ENCODE results near the gene RNF111.

Gene RNF111

GRCh38 chr15:59022188-59022587 lies 34.7 kb downstream of the RNF111 start:
- Histone ChIP-seq H3K36me3 (ENCODE audit: control insufficient read depth, insufficient read depth, low read length) (no peaks in the 10 kb centered on the region), H3K4me3 (ENCODE audit: low read length) (no peak overlapping the region), H3K27me3 (ENCODE audit: control insufficient read depth, insufficient read depth, low read length) (no peaks in the 10 kb centered on the region), H3K27ac (ENCODE audit: low read length) (no peak overlapping the region), H3K9me3 (ENCODE audit: control insufficient read depth, insufficient read depth, low read length) (no peaks in the 10 kb centered on the region), H3K4me1 (ENCODE audit: control insufficient read depth, insufficient read depth, low read length) (no peaks in the 10 kb centered on the region)
- no peak for DNase-seq (ENCODE audit: low read depth, low spot score)
- WGBS (ENCODE audit: insufficient coverage, insufficient read length) = no CpG with 5 or more reads among the region's 1 CpG

GRCh38 chr15:59026207-59026606 lies 38.7 kb downstream of the RNF111 start:
- no CpG with 5 or more reads among the region's 3 CpGs for WGBS (ENCODE audit: insufficient coverage, insufficient read length)
- Histone ChIP-seq H3K4me3 (ENCODE audit: low read length) (no peak overlapping the region), H3K27ac (ENCODE audit: low read length) (no peak overlapping the region), H3K9me3 (ENCODE audit: control insufficient read depth, insufficient read depth, low read length) (no peaks in the 10 kb centered on the region), H3K4me1 (ENCODE audit: control insufficient read depth, insufficient read depth, low read length) (no peaks in the 10 kb centered on the region), H3K36me3 (ENCODE audit: control insufficient read depth, insufficient read depth, low read length) (peaks cover 2% of the 10 kb centered on the region; the same call in 1 of the 2 replicates), H3K27me3 (ENCODE audit: control insufficient read depth, insufficient read depth, low read length) (no peaks in the 10 kb centered on the region)
- no peak for DNase-seq (ENCODE audit: low read depth, low spot score)

- H3K9me3 ChIP-seq (ENCODE audit: control insufficient read depth, insufficient read depth, low read length) = no peaks in the 10 kb centered on the region
- H3K4me1 ChIP-seq (ENCODE audit: control insufficient read depth, insufficient read depth, low read length) = no peaks in the 10 kb centered on the region
- no peak overlapping the region for H3K27ac ChIP-seq (ENCODE audit: low read length)
- no peak for DNase-seq (ENCODE audit: low read depth, low spot score)
- no CpG with 5 or more reads among the region's 4 CpGs for WGBS (ENCODE audit: insufficient coverage, insufficient read length)
- H3K27me3 ChIP-seq (ENCODE audit: control insufficient read depth, insufficient read depth, low read length) = no peaks in the 10 kb centered on the region
- H3K36me3 ChIP-seq (ENCODE audit: control insufficient read depth, insufficient read depth, low read length) = peaks cover 2% of the 10 kb centered on the region; the same call in 1 of the 2 replicates
- no peak overlapping the region for H3K4me3 ChIP-seq (ENCODE audit: low read length)
Measured at GRCh38 chr15:59028387-59028955, 41.0 kb downstream of the RNF111 start.

GRCh38 chr15:59029554-59029953 lies 42.1 kb downstream of the RNF111 start:
- no CpG with 5 or more reads among the region's 1 CpG for WGBS (ENCODE audit: insufficient coverage, insufficient read length)
- Histone ChIP-seq H3K27me3 (ENCODE audit: control insufficient read depth, insufficient read depth, low read length) (no peaks in the 10 kb centered on the region), H3K27ac (ENCODE audit: low read length) (no peak overlapping the region), H3K4me3 (ENCODE audit: low read length) (no peak overlapping the region), H3K4me1 (ENCODE audit: control insufficient read depth, insufficient read depth, low read length) (no peaks in the 10 kb centered on the region), H3K36me3 (ENCODE audit: control insufficient read depth, insufficient read depth, low read length) (peaks cover 2% of the 10 kb centered on the region; the same call in 1 of the 2 replicates), H3K9me3 (ENCODE audit: control insufficient read depth, insufficient read depth, low read length) (no peaks in the 10 kb centered on the region)
- DNase-seq (ENCODE audit: low read depth, low spot score) = no peak

GRCh38 chr15:59035201-59035600 lies 47.7 kb downstream of the RNF111 start:
- H3K36me3 ChIP-seq (ENCODE audit: control insufficient read depth, insufficient read depth, low read length) = peaks cover 2% of the 10 kb centered on the region; the same call in 1 of the 2 replicates
- H3K27me3 ChIP-seq (ENCODE audit: control insufficient read depth, insufficient read depth, low read length) = no peaks in the 10 kb centered on the region
- DNase-seq (ENCODE audit: low read depth, low spot score) = no peak
- no peaks in the 10 kb centered on the region for H3K9me3 ChIP-seq (ENCODE audit: control insufficient read depth, insufficient read depth, low read length)
- H3K27ac ChIP-seq (ENCODE audit: low read length) = no peak overlapping the region
- H3K4me3 ChIP-seq (ENCODE audit: low read length) = no peak overlapping the region
- WGBS (ENCODE audit: insufficient coverage, insufficient read length) = no CpG with 5 or more reads among the region's 3 CpGs
- H3K4me1 ChIP-seq (ENCODE audit: control insufficient read depth, insufficient read depth, low read length) = no peaks in the 10 kb centered on the region

GRCh38 chr15:59039225-59039624 lies 51.8 kb downstream of the RNF111 start:
- H3K36me3 ChIP-seq (ENCODE audit: control insufficient read depth, insufficient read depth, low read length) = no peaks in the 10 kb centered on the region
- H3K27me3 ChIP-seq (ENCODE audit: control insufficient read depth, insufficient read depth, low read length) = no peaks in the 10 kb centered on the region
- H3K4me3 ChIP-seq (ENCODE audit: low read length) = no peak overlapping the region
- no peak overlapping the region for H3K27ac ChIP-seq (ENCODE audit: low read length)
- DNase-seq (ENCODE audit: low read depth, low spot score) = no peak
- no peaks in the 10 kb centered on the region for H3K9me3 ChIP-seq (ENCODE audit: control insufficient read depth, insufficient read depth, low read length)
- no CpG with 5 or more reads among the region's 2 CpGs for WGBS (ENCODE audit: insufficient coverage, insufficient read length)
- H3K4me1 ChIP-seq (ENCODE audit: control insufficient read depth, insufficient read depth, low read length) = no peaks in the 10 kb centered on the region

- H3K4me1 ChIP-seq (ENCODE audit: control insufficient read depth, insufficient read depth, low read length) = no peaks in the 10 kb centered on the region
- no peak overlapping the region for H3K4me3 ChIP-seq (ENCODE audit: low read length)
- DNase-seq (ENCODE audit: low read depth, low spot score) = no peak
- no peaks in the 10 kb centered on the region for H3K27me3 ChIP-seq (ENCODE audit: control insufficient read depth, insufficient read depth, low read length)
- no peaks in the 10 kb centered on the region for H3K9me3 ChIP-seq (ENCODE audit: control insufficient read depth, insufficient read depth, low read length)
- WGBS (ENCODE audit: insufficient coverage, insufficient read length) = no CpG with 5 or more reads among the region's 6 CpGs
- no peak overlapping the region for H3K27ac ChIP-seq (ENCODE audit: low read length)
- H3K36me3 ChIP-seq (ENCODE audit: control insufficient read depth, insufficient read depth, low read length) = no peaks in the 10 kb centered on the region
Measured at GRCh38 chr15:59042041-59042440, 54.6 kb downstream of the RNF111 start.

GRCh38 chr15:59048897-59049296 lies 61.4 kb downstream of the RNF111 start:
- no peaks in the 10 kb centered on the region for H3K36me3 ChIP-seq (ENCODE audit: control insufficient read depth, insufficient read depth, low read length)
- H3K4me3 ChIP-seq (ENCODE audit: low read length) = no peak overlapping the region
- DNase-seq (ENCODE audit: low read depth, low spot score) = no peak
- H3K27me3 ChIP-seq (ENCODE audit: control insufficient read depth, insufficient read depth, low read length) = no peaks in the 10 kb centered on the region
- H3K9me3 ChIP-seq (ENCODE audit: control insufficient read depth, insufficient read depth, low read length) = no peaks in the 10 kb centered on the region
- H3K27ac ChIP-seq (ENCODE audit: low read length) = no peak overlapping the region
- H3K4me1 ChIP-seq (ENCODE audit: control insufficient read depth, insufficient read depth, low read length) = no peaks in the 10 kb centered on the region
- WGBS (ENCODE audit: insufficient coverage, insufficient read length) = no CpG with 5 or more reads among the region's 3 CpGs

GRCh38 chr15:59051873-59052861 lies 64.7 kb downstream of the RNF111 start:
- H3K27ac ChIP-seq (ENCODE audit: low read length) = no peak overlapping the region
- no peak overlapping the region for H3K4me3 ChIP-seq (ENCODE audit: low read length)
- H3K9me3 ChIP-seq (ENCODE audit: control insufficient read depth, insufficient read depth, low read length) = no peaks in the 10 kb centered on the region
- H3K4me1 ChIP-seq (ENCODE audit: control insufficient read depth, insufficient read depth, low read length) = no peaks in the 10 kb centered on the region
- DNase-seq (ENCODE audit: low read depth, low spot score) = no peak
- H3K27me3 ChIP-seq (ENCODE audit: control insufficient read depth, insufficient read depth, low read length) = no peaks in the 10 kb centered on the region
- no peaks in the 10 kb centered on the region; the same call in 1 of the 2 replicates for H3K36me3 ChIP-seq (ENCODE audit: control insufficient read depth, insufficient read depth, low read length)
- WGBS (ENCODE audit: insufficient coverage, insufficient read length) = no CpG with 5 or more reads among the region's 2 CpGs

- H3K27me3 ChIP-seq (ENCODE audit: control insufficient read depth, insufficient read depth, low read length) = no peaks in the 10 kb centered on the region
- DNase-seq (ENCODE audit: low read depth, low spot score) = no peak
- no peaks in the 10 kb centered on the region for H3K9me3 ChIP-seq (ENCODE audit: control insufficient read depth, insufficient read depth, low read length)
- no peak overlapping the region for H3K4me3 ChIP-seq (ENCODE audit: low read length)
- H3K27ac ChIP-seq (ENCODE audit: low read length) = no peak overlapping the region
- H3K36me3 ChIP-seq (ENCODE audit: control insufficient read depth, insufficient read depth, low read length) = no peaks in the 10 kb centered on the region; the same call in 1 of the 2 replicates
- no peaks in the 10 kb centered on the region for H3K4me1 ChIP-seq (ENCODE audit: control insufficient read depth, insufficient read depth, low read length)
- WGBS (ENCODE audit: insufficient coverage, insufficient read length) = no CpG with 5 or more reads among the region's 3 CpGs
Measured at GRCh38 chr15:59052915-59053407, 65.5 kb downstream of the RNF111 start.

Data from iPS DF 6.9 (cell line).